HepG2 (cell line): Measurements from ENCODE around the gene MFF. TPM values are rescaled to one million over a fixed set of nuclear protein-coding genes. Genes with fewer than 3 reads are reported as not detected.
A peak's percentile ranks its signal among the peaks of the same experiment; 100 is the strongest.

Experiments used
- CREM ChIP-seq, 2 experiments: sonication (generic) in 1 of 2; formaldehyde crosslinking in 1 of 2; IDR thresholded peaks; 2 replicates each; pipeline versions ENCODE4 v1.4.0 to v1.6.1; 2016 to 2020; ENCODE audit warnings: antibody characterized with exemption in 1 of 2, mild to moderate bottlenecking in 1 of 2, missing genetic modification reagents in 1 of 2
- FOXK1 ChIP-seq: sonication (generic); formaldehyde crosslinking; IDR thresholded peaks from 2 replicates; pipeline ENCODE4 v1.4.0; 2020; ENCODE audit warnings: low read depth, missing genetic modification reagents, borderline replicate concordance
- FOXK2 ChIP-seq: fragments of 450-650 bp; IDR thresholded peaks from 2 replicates; pipeline ENCODE4 v1.6.1; 2016
- HNF4G ChIP-seq, 2 experiments: sonication (generic) in 1 of 2; formaldehyde crosslinking in 1 of 2; IDR thresholded peaks; 2 replicates each; pipeline versions ENCODE4 v1.4.0 to v1.6.1; 2011 to 2020; ENCODE audit warnings: borderline replicate concordance in 2 of 2, low read depth in 2 of 2, mild to moderate bottlenecking in 2 of 2, low read length in 1 of 2, missing genetic modification reagents in 1 of 2, moderate library complexity in 1 of 2
- MBNL3 ChIP-seq: fragments of 250-450 bp; sonication (Bioruptor Pico); conservative IDR thresholded peaks from 2 replicates; pipeline ENCODE4 v1.8.0; 2022; ENCODE audit warnings: mild to moderate bottlenecking, inconsistent platforms
- MED13 ChIP-seq: sonication (generic); formaldehyde crosslinking; IDR thresholded peaks from 2 replicates; pipeline ENCODE4 v1.5.0; 2020; ENCODE audit warnings: missing genetic modification reagents
- NPAS2 ChIP-seq: sonication (generic); formaldehyde crosslinking; IDR thresholded peaks from 2 replicates; pipeline ENCODE4 v1.8.0; 2022; ENCODE audit warnings: mild to moderate bottlenecking, missing genetic modification reagents, borderline replicate concordance
- PRDM4 ChIP-seq: sonication (generic); formaldehyde crosslinking; IDR thresholded peaks from 2 replicates; pipeline ENCODE4 v1.9.0; 2021; ENCODE audit warnings: missing genetic modification reagents, borderline replicate concordance
- RAD21 ChIP-seq: fragments of 450-650 bp; formaldehyde crosslinking; IDR thresholded peaks from 2 replicates; pipeline ENCODE4 v1.5.0; 2020; ENCODE audit warnings: mild to moderate bottlenecking
- RXRA ChIP-seq: sonication (generic); formaldehyde crosslinking; IDR thresholded peaks from 2 replicates; pipeline ENCODE4 v1.5.1; 2020; ENCODE audit warnings: missing genetic modification reagents
- WIZ ChIP-seq: sonication (generic); formaldehyde crosslinking; IDR thresholded peaks from 2 replicates; pipeline ENCODE4 v1.5.1; 2020; ENCODE audit warnings: mild to moderate bottlenecking, missing genetic modification reagents
- ZBTB21 ChIP-seq: sonication (generic); formaldehyde crosslinking; IDR thresholded peaks from 2 replicates; pipeline ENCODE4 v1.4.0; 2020; ENCODE audit warnings: missing genetic modification reagents
- ZFP1 ChIP-seq: IDR thresholded peaks from 2 replicates; pipeline ENCODE4 v1.6.1; 2016
- ZFP41 ChIP-seq: sonication (generic); formaldehyde crosslinking; IDR thresholded peaks from 2 replicates; pipeline ENCODE4 v1.4.0; 2020; ENCODE audit warnings: mild to moderate bottlenecking, missing genetic modification reagents, borderline replicate concordance
- ZFP62 ChIP-seq: sonication (generic); formaldehyde crosslinking; IDR thresholded peaks from 2 replicates; pipeline ENCODE4 v1.4.0; 2020; ENCODE audit warnings: missing genetic modification reagents
- ZKSCAN5 ChIP-seq: sonication (generic); formaldehyde crosslinking; IDR thresholded peaks from 2 replicates; pipeline ENCODE4 v1.5.1; 2020; ENCODE audit warnings: mild to moderate bottlenecking, missing genetic modification reagents
- ZNF18 ChIP-seq: sonication (generic); formaldehyde crosslinking; IDR thresholded peaks from 2 replicates; pipeline ENCODE4 v1.8.0; 2022; ENCODE audit warnings: mild to moderate bottlenecking, missing genetic modification reagents; ENCODE audit not compliant: insufficient replicate concordance
- ZNF24 ChIP-seq: fragments of 450-650 bp; IDR thresholded peaks from 2 replicates; pipeline ENCODE4 v1.6.1; 2017; ENCODE audit warnings: antibody characterized with exemption, mild to moderate bottlenecking
- ZNF382 ChIP-seq: sonication (generic); formaldehyde crosslinking; IDR thresholded peaks from 2 replicates; pipeline ENCODE4 v1.5.0; 2020; ENCODE audit warnings: missing genetic modification reagents, mild to moderate bottlenecking, borderline replicate concordance
- ZNF460 ChIP-seq: sonication (generic); formaldehyde crosslinking; IDR thresholded peaks from 2 replicates; pipeline ENCODE4 v1.5.1; 2020; ENCODE audit warnings: missing genetic modification reagents, mild to moderate bottlenecking, borderline replicate concordance
- ZNF615 ChIP-seq: sonication (generic); formaldehyde crosslinking; IDR thresholded peaks from 2 replicates; pipeline ENCODE4 v1.5.0; 2020; ENCODE audit warnings: mild to moderate bottlenecking, missing genetic modification reagents, borderline replicate concordance
- ZNF773 ChIP-seq: sonication (generic); formaldehyde crosslinking; IDR thresholded peaks from 2 replicates; pipeline ENCODE4 v1.4.0; 2020; ENCODE audit warnings: missing genetic modification reagents, borderline replicate concordance
- polyA plus RNA-seq, 8 experiments: library from polyadenylated mRNA; depleted of rRNA in 3 of 8; stranded (reverse) in 7 of 8; unstranded in 1 of 8; fragments of >200 nt; fragmentation: Illumina TruSeq in 4 of 8; extraction: Trizol in 4 of 8; gene quantifications; 2 replicates each; pipeline versions ENCODE4 v1.2.1 to v1.2.3, GENCODE V29; 2011 to 2016; ENCODE audit warnings: low read depth in 4 of 8, missing spikeins in 1 of 8, mixed read lengths in 1 of 8; ENCODE audit not compliant: insufficient read depth in 1 of 8
- total RNA-seq, 5 experiments: library from RNA; depleted of rRNA; stranded (reverse); fragments of >200 nt; fragmentation: Illumina TruSeq; extraction: Trizol; gene quantifications; 2 replicates each; pipeline ENCODE4 v1.2.3, GENCODE V29; 2016; ENCODE audit warnings: low read depth in 1 of 5
- TF ChIP-seq, protein P1 (sequence below): sonication (generic); formaldehyde crosslinking; IDR thresholded peaks from 2 replicates; pipeline ENCODE4 v1.4.0; 2020; ENCODE audit warnings: mild to moderate bottlenecking, missing genetic modification reagents

Gene MFF
- total and polyA plus RNA-seq, 2 of the 13 experiments (the other 11 are each of a cell fraction or from before 2014, with no cell fraction given), result 81.9 to 156 TPM

GRCh38 chr2:227324995-227325838, at the start of gene MFF (continued):
- TF ChIP-seq PRDM4 (CRISPR knock-in tag), result 0 out of 2 replicates have a peak, but pooled peaks have one; percentile 30
- TF ChIP-seq ZFP41, result peak; percentile 86; the same call in 1 of the 2 replicates
- TF ChIP-seq CREM (IDR thresholded peaks at IDR 0.05), result peak; percentile 90
- 0 out of 2 replicates have a peak, but pooled peaks have one; percentile 40 for TF ChIP-seq CREM (CRISPR knock-in tag; IDR thresholded peaks at IDR 0.05)
- TF ChIP-seq RXRA (CRISPR knock-in tag), result peak; percentile 97
- TF ChIP-seq MED13, result peak; percentile 65; the same call in 1 of the 2 replicates
- TF ChIP-seq ZBTB21 (CRISPR knock-in tag), result peak; percentile 37; the same call in 1 of the 2 replicates
- 0 out of 2 replicates have a peak, but pooled peaks have one; percentile 11 for TF ChIP-seq FOXK2
- TF ChIP-seq ZNF18 (CRISPR knock-in tag), result peak; percentile 90
- no peak; the same call in 1 of the 2 replicates for TF ChIP-seq MBNL3 (CRISPR knock-in tag)
- no peak; the same call in 1 of the 2 replicates for TF ChIP-seq ZNF460 (CRISPR knock-in tag)
- TF ChIP-seq WIZ (CRISPR knock-in tag), result peak; percentile 96; the same call in 1 of the 2 replicates
- no peak; the same call in 1 of the 2 replicates for TF ChIP-seq ZNF382 (CRISPR knock-in tag)
- TF ChIP-seq, protein P1, sequence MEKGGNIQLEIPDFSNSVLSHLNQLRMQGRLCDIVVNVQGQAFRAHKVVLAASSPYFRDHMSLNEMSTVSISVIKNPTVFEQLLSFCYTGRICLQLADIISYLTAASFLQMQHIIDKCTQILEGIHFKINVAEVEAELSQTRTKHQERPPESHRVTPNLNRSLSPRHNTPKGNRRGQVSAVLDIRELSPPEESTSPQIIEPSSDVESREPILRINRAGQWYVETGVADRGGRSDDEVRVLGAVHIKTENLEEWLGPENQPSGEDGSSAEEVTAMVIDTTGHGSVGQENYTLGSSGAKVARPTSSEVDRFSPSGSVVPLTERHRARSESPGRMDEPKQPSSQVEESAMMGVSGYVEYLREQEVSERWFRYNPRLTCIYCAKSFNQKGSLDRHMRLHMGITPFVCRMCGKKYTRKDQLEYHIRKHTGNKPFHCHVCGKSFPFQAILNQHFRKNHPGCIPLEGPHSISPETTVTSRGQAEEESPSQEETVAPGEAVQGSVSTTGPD (CRISPR knock-in tag), result no peak
- no peak for TF ChIP-seq ZFP62 (CRISPR knock-in tag)
- no peak for TF ChIP-seq NPAS2
- TF ChIP-seq ZFP1 (CRISPR knock-in tag), result peak; percentile 77; the same call in 1 of the 2 replicates
- TF ChIP-seq FOXK1 (CRISPR knock-in tag), result peak; percentile 85; the same call in 1 of the 2 replicates
- no peak for TF ChIP-seq ZKSCAN5
- 0 out of 2 replicates have a peak, but pooled peaks have one; percentile 64 for TF ChIP-seq ZNF24
- peak; percentile 75 for TF ChIP-seq RAD21 (CRISPR knock-in tag)
- TF ChIP-seq HNF4G (IDR thresholded peaks at IDR 0.05; ENCODE audit: borderline replicate concordance, low read depth, low read length), result peak; percentile 21; the same call in 1 of the 2 replicates
- TF ChIP-seq HNF4G (CRISPR knock-in tag; IDR thresholded peaks at IDR 0.05; ENCODE audit: borderline replicate concordance, low read depth), result peak; percentile 29; the same call in 1 of the 2 replicates
- TF ChIP-seq ZNF615 (CRISPR knock-in tag), result peak; percentile 93; the same call in 1 of the 2 replicates
- TF ChIP-seq ZNF773 (CRISPR knock-in tag), result peak; percentile 79
